HUDEP-2 (cell line): ENCODE results near the gene ZNF326.
A peak's percentile ranks its signal among the peaks of the same experiment; 100 is the strongest.
"Not testable (repeated sequence)": the region's sequence is repeated elsewhere in the genome, so short reads cannot be mapped to it uniquely, and the experiment has no call there.

Experiments used
- DNase-seq, 76 experiments: peaks; one replicate each; lab custom pipeline; 2025; ENCODE audit not compliant: unreplicated experiment in 76 of 76; lab: John Stamatoyannopoulos, UW

The ZNF326 gene

GRCh38 chr1:89965193-89965768 is 29.6 kb upstream of the ZNF326 start:
- DNase-seq: no peak

- no peak for DNase-seq
These were observed 28.3 kb upstream of the ZNF326 start for GRCh38 chr1:89966656-89967055.

GRCh38 chr1:89971600-89971999 is 23.3 kb upstream of the ZNF326 start:
- DNase-seq: no peak

GRCh38 chr1:89972024-89972423 is 22.9 kb upstream of the ZNF326 start:
- DNase-seq: no peak

GRCh38 chr1:89973471-89974127 is 21.3 kb upstream of the ZNF326 start:
- peak in 1 of 76 experiments; percentile 3 for DNase-seq

GRCh38 chr1:89974256-89974655 is 20.7 kb upstream of the ZNF326 start:
- no peak for DNase-seq

- DNase-seq: peak in 6 of 76 experiments; percentile 5 to 35 (median 26)
These were observed 20.0 kb upstream of the ZNF326 start for GRCh38 chr1:89974696-89975470.

- peak in 8 of 76 experiments; percentile 5 to 45 (median 22) for DNase-seq
These were observed 19.3 kb upstream of the ZNF326 start for GRCh38 chr1:89975540-89976125.

GRCh38 chr1:89978755-89979154 is 16.2 kb upstream of the ZNF326 start:
- DNase-seq: no peak

- DNase-seq: no peak
These were observed 14.3 kb upstream of the ZNF326 start for GRCh38 chr1:89980605-89981004.

GRCh38 chr1:89982846-89983245 is 12.1 kb upstream of the ZNF326 start:
- not testable (repeated sequence) for DNase-seq

- DNase-seq: not testable (repeated sequence)
These were observed 10.3 kb upstream of the ZNF326 start for GRCh38 chr1:89984564-89985116.

GRCh38 chr1:89986020-89986419 is 8.9 kb upstream of the ZNF326 start:
- DNase-seq: no peak

- DNase-seq: peak in 41 of 76 experiments; percentile 7 to 74 (median 45)
These were observed 7.6 kb upstream of the ZNF326 start for GRCh38 chr1:89987159-89987819.

GRCh38 chr1:89989099-89989498 is 5.8 kb upstream of the ZNF326 start:
- DNase-seq: no peak

GRCh38 chr1:89989799-89990198 is 5.1 kb upstream of the ZNF326 start:
- no peak for DNase-seq

- DNase-seq: no peak
These were observed 3.7 kb upstream of the ZNF326 start for GRCh38 chr1:89990976-89991831.

- no peak for DNase-seq
These were observed 1.4 kb upstream of the ZNF326 start for GRCh38 chr1:89993541-89993940.

- no peak for DNase-seq
These were observed 592 bp upstream of the ZNF326 start for GRCh38 chr1:89994231-89994804.
